PFSK-1 (cell line): ENCODE results near the gene IL13.

Experiments used
- FOXP2 ChIP-seq: optimal IDR thresholded peaks from 2 replicates; pipeline ENCODE3; 2011; ENCODE audit warnings: borderline replicate concordance, control low read depth, inconsistent platforms; ENCODE audit not compliant: insufficient read depth; ENCODE audit errors: extremely low read length, extremely low read depth
- POLR2AphosphoS5 ChIP-seq: IDR thresholded peaks from 2 replicates; pipeline ENCODE4 v1.6.1; 2012; ENCODE audit warnings: low read depth, mild to moderate bottlenecking, control low read depth, low read length, moderate library complexity
- SIN3A ChIP-seq: IDR thresholded peaks from 2 replicates; pipeline ENCODE4 v1.6.1; 2012; ENCODE audit warnings: mild to moderate bottlenecking, low read length, moderate library complexity, borderline replicate concordance; ENCODE audit not compliant: insufficient read depth
- TAF1 ChIP-seq: IDR thresholded peaks from 2 replicates; pipeline ENCODE4 v1.6.1; 2012; ENCODE audit warnings: low read length, control low read depth, borderline replicate concordance; ENCODE audit not compliant: insufficient read depth
- TF ChIP-seq, protein P1 (sequence below), 2 experiments: IDR thresholded peaks; 2 replicates each; pipeline versions ENCODE4 v1.6.1 to v1.8.0; 2011 to 2012; ENCODE audit warnings: low read depth in 2 of 2, low read length in 2 of 2, control low read depth in 1 of 2, inconsistent platforms in 1 of 2, mild to moderate bottlenecking in 1 of 2, moderate library complexity in 1 of 2; ENCODE audit not compliant: insufficient read depth in 1 of 2

The IL13 gene

GRCh38 chr5:132679717-132680380 is 21.9 kb downstream of the IL13 start:
- TF ChIP-seq POLR2AphosphoS5 (no peak), SIN3A (no peak), FOXP2 (no peak), TAF1 (no peak)
- TF ChIP-seq, protein P1, sequence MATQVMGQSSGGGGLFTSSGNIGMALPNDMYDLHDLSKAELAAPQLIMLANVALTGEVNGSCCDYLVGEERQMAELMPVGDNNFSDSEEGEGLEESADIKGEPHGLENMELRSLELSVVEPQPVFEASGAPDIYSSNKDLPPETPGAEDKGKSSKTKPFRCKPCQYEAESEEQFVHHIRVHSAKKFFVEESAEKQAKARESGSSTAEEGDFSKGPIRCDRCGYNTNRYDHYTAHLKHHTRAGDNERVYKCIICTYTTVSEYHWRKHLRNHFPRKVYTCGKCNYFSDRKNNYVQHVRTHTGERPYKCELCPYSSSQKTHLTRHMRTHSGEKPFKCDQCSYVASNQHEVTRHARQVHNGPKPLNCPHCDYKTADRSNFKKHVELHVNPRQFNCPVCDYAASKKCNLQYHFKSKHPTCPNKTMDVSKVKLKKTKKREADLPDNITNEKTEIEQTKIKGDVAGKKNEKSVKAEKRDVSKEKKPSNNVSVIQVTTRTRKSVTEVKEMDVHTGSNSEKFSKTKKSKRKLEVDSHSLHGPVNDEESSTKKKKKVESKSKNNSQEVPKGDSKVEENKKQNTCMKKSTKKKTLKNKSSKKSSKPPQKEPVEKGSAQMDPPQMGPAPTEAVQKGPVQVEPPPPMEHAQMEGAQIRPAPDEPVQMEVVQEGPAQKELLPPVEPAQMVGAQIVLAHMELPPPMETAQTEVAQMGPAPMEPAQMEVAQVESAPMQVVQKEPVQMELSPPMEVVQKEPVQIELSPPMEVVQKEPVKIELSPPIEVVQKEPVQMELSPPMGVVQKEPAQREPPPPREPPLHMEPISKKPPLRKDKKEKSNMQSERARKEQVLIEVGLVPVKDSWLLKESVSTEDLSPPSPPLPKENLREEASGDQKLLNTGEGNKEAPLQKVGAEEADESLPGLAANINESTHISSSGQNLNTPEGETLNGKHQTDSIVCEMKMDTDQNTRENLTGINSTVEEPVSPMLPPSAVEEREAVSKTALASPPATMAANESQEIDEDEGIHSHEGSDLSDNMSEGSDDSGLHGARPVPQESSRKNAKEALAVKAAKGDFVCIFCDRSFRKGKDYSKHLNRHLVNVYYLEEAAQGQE (IDR thresholded peaks at IDR 0.05; ENCODE audit: insufficient read depth in 1 of 2, low read depth in 2 of 2, low read length in 2 of 2), result no peak

DNA sequence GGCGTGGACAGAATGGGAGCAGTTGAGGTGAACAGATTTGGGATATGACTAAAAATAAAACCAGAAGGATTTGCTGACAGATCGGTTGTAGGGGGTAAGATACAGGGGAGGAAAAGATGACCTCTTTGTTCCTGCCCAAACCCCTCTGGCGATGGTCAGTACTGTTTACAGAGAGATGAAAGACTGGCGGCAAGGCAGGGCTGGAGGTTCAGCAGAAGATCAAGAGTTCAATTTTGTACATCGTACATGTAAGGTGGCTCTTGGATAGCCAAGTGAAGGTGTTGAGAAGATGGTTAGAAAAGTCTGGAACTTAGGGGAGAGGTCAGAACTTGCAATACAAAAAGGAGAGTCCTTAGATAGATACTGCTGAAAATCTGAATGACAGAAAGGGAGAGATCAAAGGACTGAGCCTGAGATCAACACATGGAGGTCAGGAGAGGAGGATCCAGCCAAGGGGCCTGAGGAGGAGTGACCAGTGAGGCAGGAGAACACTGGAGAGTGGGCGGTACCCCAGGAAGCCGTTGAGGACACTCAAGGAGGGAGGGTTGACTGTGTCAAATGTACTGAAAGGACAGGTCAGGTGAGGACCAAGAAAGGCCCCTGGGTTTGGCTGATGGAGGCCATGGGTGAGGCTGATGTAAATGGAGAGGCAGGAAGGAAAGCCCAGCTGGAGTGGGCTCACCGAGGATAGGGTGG is 23.0 kb downstream of the IL13 start:
- TF ChIP-seq TAF1, result no peak
- TF ChIP-seq, protein P1 (IDR thresholded peaks at IDR 0.05; ENCODE audit: insufficient read depth in 1 of 2, low read depth in 2 of 2, low read length in 2 of 2), result no peak
- TF ChIP-seq SIN3A, result no peak
- no peak for TF ChIP-seq POLR2AphosphoS5
- TF ChIP-seq FOXP2, result no peak

- TF ChIP-seq, protein P1 (IDR thresholded peaks at IDR 0.05; ENCODE audit: insufficient read depth in 1 of 2, low read depth in 2 of 2, low read length in 2 of 2), result no peak
- TF ChIP-seq FOXP2, result no peak
- no peak for TF ChIP-seq TAF1
- TF ChIP-seq SIN3A, result no peak
- no peak for TF ChIP-seq POLR2AphosphoS5
Measured at GRCh38 chr5:132681476-132681831, 23.5 kb downstream of the IL13 start.

- TF ChIP-seq FOXP2, result no peak
- TF ChIP-seq POLR2AphosphoS5, result no peak
- TF ChIP-seq TAF1, result no peak
- TF ChIP-seq, protein P1 (IDR thresholded peaks at IDR 0.05; ENCODE audit: insufficient read depth in 1 of 2, low read depth in 2 of 2, low read length in 2 of 2), result no peak
- no peak for TF ChIP-seq SIN3A
Measured at GRCh38 chr5:132681983-132682382, 24.0 kb downstream of the IL13 start.
